IMR-90 (cell line): ENCODE data around the gene ARFIP1. TPM values are rescaled to one million over a fixed set of nuclear protein-coding genes. Genes with fewer than 3 reads are reported as not detected.

Experiments
- ATAC-seq: fragments of 200-7000 bp; cut with Tn5 transposase; 2 replicates; pipeline ENCODE4 v1.9.1; 2020; ENCODE audit warnings: low read depth, mild to moderate bottlenecking, moderate library complexity
- BruUV-seq: library from RNA; stranded (reverse); fragments of 400-500 nt; replicated peaks from 2 replicates; lab custom pipeline; 2021; lab: Mats Ljungman, UMichigan
- CTCF ChIA-PET: fragments of 300-600 bp; formaldehyde crosslinking; extraction: SDS; loops from one replicate; lab custom pipeline; 2021; ENCODE audit warnings: antibody characterized with exemption; lab: Yijun Ruan, JAX
- POLR2A ChIA-PET: fragments of 300-600 bp; sonication (Branson Sonifier 250); formaldehyde crosslinking; loops from one replicate; lab custom pipeline; 2022; ENCODE audit warnings: antibody characterized with exemption; ENCODE audit not compliant: unreplicated experiment; lab: Charles Lee
- DNase-seq: peaks from one replicate; pipeline ENCODE4 v3.0.0; 2013
- H2AFZ ChIP-seq: replicated peaks from 2 replicates; pipeline ENCODE3; 2013; ENCODE audit warnings: low read length, mild to moderate bottlenecking; ENCODE audit not compliant: poor library complexity
- H2AK5ac ChIP-seq: 2 replicates; pipeline ENCODE4 v1.6.1; 2013; ENCODE audit warnings: low read depth, low read length, inconsistent platforms
- H2AK9ac ChIP-seq: replicated peaks from 2 replicates; pipeline ENCODE3; 2013; ENCODE audit warnings: mild to moderate bottlenecking, low read depth, low read length, moderate library complexity; ENCODE audit not compliant: poor library complexity
- H2BK120ac ChIP-seq: 2 replicates; pipeline ENCODE4 v1.6.1; 2013; ENCODE audit warnings: low read depth, low read length, inconsistent platforms
- H2BK15ac ChIP-seq: 3 replicates; pipeline ENCODE4 v1.6.1; 2013; ENCODE audit warnings: low read depth, low read length, inconsistent platforms
- H2BK20ac ChIP-seq: 2 replicates; pipeline ENCODE4 v1.6.1; 2013; ENCODE audit warnings: low read depth, mild to moderate bottlenecking, inconsistent platforms, low read length, moderate library complexity
- H2BK5ac ChIP-seq: 2 replicates; pipeline ENCODE4 v1.6.1; 2013; ENCODE audit warnings: mild to moderate bottlenecking, low read depth, low read length, inconsistent platforms; ENCODE audit not compliant: poor library complexity, severe bottlenecking
- H3K14ac ChIP-seq: replicated peaks from 2 replicates; pipeline ENCODE4 v1.6.1; 2013; ENCODE audit warnings: low read depth, low read length, inconsistent platforms
- H3K18ac ChIP-seq: 2 replicates; pipeline ENCODE4 v1.6.1; 2013; ENCODE audit warnings: low read depth, low read length, control low read depth
- H3K23ac ChIP-seq: 2 replicates; pipeline ENCODE4 v1.6.1; 2013; ENCODE audit warnings: low read depth, low read length, inconsistent platforms
- H3K27ac ChIP-seq: 2 replicates; pipeline ENCODE4 v1.5.1; 2013; ENCODE audit warnings: mild to moderate bottlenecking, control low read depth, low read length; ENCODE audit not compliant: insufficient read depth
- H3K27me3 ChIP-seq: 2 replicates; pipeline ENCODE4 v1.6.1; 2013; ENCODE audit warnings: low read length; ENCODE audit not compliant: control insufficient read depth, insufficient read depth
- H3K36me3 ChIP-seq: 2 replicates; pipeline ENCODE4 v1.6.1; 2013; ENCODE audit warnings: low read length, mixed read lengths; ENCODE audit not compliant: control insufficient read depth, insufficient read depth
- H3K4ac ChIP-seq: 2 replicates; pipeline ENCODE4 v1.6.1; 2013; ENCODE audit warnings: low read depth, low read length, inconsistent platforms
- H3K4me1 ChIP-seq: 2 replicates; pipeline ENCODE4 v1.6.1; 2013; ENCODE audit warnings: low read length, mixed read lengths; ENCODE audit not compliant: control insufficient read depth, insufficient read depth
- H3K4me2 ChIP-seq: 2 replicates; pipeline ENCODE4 v1.6.1; 2013; ENCODE audit warnings: low read depth, mild to moderate bottlenecking, control low read depth, low read length, moderate library complexity
- H3K4me3 ChIP-seq: 2 replicates; pipeline ENCODE4 v1.5.1; 2013; ENCODE audit warnings: low read depth, mild to moderate bottlenecking, control low read depth, low read length, moderate library complexity; ENCODE audit not compliant: insufficient read depth
- H3K56ac ChIP-seq: 2 replicates; pipeline ENCODE4 v1.6.1; 2013; ENCODE audit warnings: low read length, inconsistent platforms; ENCODE audit not compliant: insufficient read depth; ENCODE audit errors: extremely low read depth
- H3K79me1 ChIP-seq, 2 experiments: 2 replicates each; pipeline ENCODE4 v1.6.1; 2013; ENCODE audit warnings: low read length in 2 of 2, inconsistent platforms in 1 of 2, low read depth in 1 of 2
- H3K9ac ChIP-seq: 2 replicates; pipeline ENCODE4 v1.6.1; 2013; ENCODE audit warnings: low read depth, low read length, control low read depth
- H3K9me1 ChIP-seq: 2 replicates; pipeline ENCODE4 v1.6.1; 2013; ENCODE audit warnings: low read length, inconsistent platforms; ENCODE audit not compliant: insufficient read depth
- H3K9me3 ChIP-seq: 2 replicates; pipeline ENCODE4 v1.6.1; 2013; ENCODE audit warnings: low read length; ENCODE audit not compliant: control insufficient read depth, insufficient read depth
- H4K20me1 ChIP-seq: 2 replicates; pipeline ENCODE4 v1.6.1; 2013; ENCODE audit warnings: low read length, inconsistent platforms; ENCODE audit not compliant: insufficient read depth
- H4K5ac ChIP-seq: 2 replicates; pipeline ENCODE4 v1.6.1; 2013; ENCODE audit warnings: mild to moderate bottlenecking, low read depth, low read length, control low read depth
- H4K8ac ChIP-seq, 2 experiments: 2 replicates each; pipeline ENCODE4 v1.6.1; 2013; ENCODE audit warnings: low read depth in 2 of 2, low read length in 2 of 2, control low read depth in 1 of 2, inconsistent platforms in 1 of 2
- H4K91ac ChIP-seq: 2 replicates; pipeline ENCODE4 v1.6.1; 2013; ENCODE audit warnings: low read depth, low read length, inconsistent platforms; ENCODE audit not compliant: insufficient read depth
- BHLHE40 ChIP-seq: fragments of 150-350 bp; IDR thresholded peaks from 2 replicates; pipeline ENCODE4 v1.6.1; 2016; ENCODE audit warnings: mild to moderate bottlenecking, low read depth, low read length
- CEBPB ChIP-seq: IDR thresholded peaks from 2 replicates; pipeline ENCODE4 v1.6.1; 2012; ENCODE audit warnings: low read depth, low read length, improper control_type of control experiment
- CHD1 ChIP-seq: IDR thresholded peaks from 2 replicates; pipeline ENCODE4 v1.6.1; 2012; ENCODE audit warnings: low read depth, low read length, improper control_type of control experiment
- FOS ChIP-seq: fragments of 150-350 bp; IDR thresholded peaks from 2 replicates; pipeline ENCODE4 v1.6.1; 2016; ENCODE audit warnings: low read depth, low read length
- MAFK ChIP-seq: IDR thresholded peaks from 2 replicates; pipeline ENCODE4 v1.6.1; 2012; ENCODE audit warnings: low read depth, low read length, improper control_type of control experiment
- MAZ ChIP-seq: IDR thresholded peaks from 2 replicates; pipeline ENCODE4 v1.6.1; 2012; ENCODE audit warnings: low read depth, mild to moderate bottlenecking, low read length, improper control_type of control experiment, moderate library complexity, borderline replicate concordance
- MXI1 ChIP-seq: IDR thresholded peaks from 2 replicates; pipeline ENCODE4 v1.6.1; 2012; ENCODE audit warnings: low read depth, mild to moderate bottlenecking, low read length, moderate library complexity, borderline replicate concordance
- NFE2L2 ChIP-seq: fragments of 150-350 bp; IDR thresholded peaks from 2 replicates; pipeline ENCODE4 v1.6.1; 2016; ENCODE audit warnings: low read depth, mild to moderate bottlenecking, low read length
- POLR2A ChIP-seq: IDR thresholded peaks from 2 replicates; pipeline ENCODE4 v1.6.1; 2012; ENCODE audit warnings: mild to moderate bottlenecking, low read depth, low read length
- RAD21 ChIP-seq: IDR thresholded peaks from 2 replicates; pipeline ENCODE4 v1.6.1; 2012; ENCODE audit warnings: low read length, improper control_type of control experiment
- RCOR1 ChIP-seq: IDR thresholded peaks from 2 replicates; pipeline ENCODE4 v1.6.1; 2012; ENCODE audit warnings: mild to moderate bottlenecking, low read length, improper control_type of control experiment; ENCODE audit not compliant: insufficient replicate concordance
- RFX5 ChIP-seq: IDR thresholded peaks from 2 replicates; pipeline ENCODE4 v1.8.0; 2012; ENCODE audit warnings: low read depth, mild to moderate bottlenecking, low read length, moderate library complexity
- SMC3 ChIP-seq: fragments of 150-350 bp; IDR thresholded peaks from 2 replicates; pipeline ENCODE4 v1.6.1; 2016; ENCODE audit warnings: low read depth, mild to moderate bottlenecking, antibody characterized with exemption, low read length, moderate library complexity
- WGBS, 2 experiments: methylation state at CpG; one replicate each; pipeline versions ENCODE4 v1.1.5 to v1.1.7; 2013; ENCODE audit warnings: missing lambda C conversion rate in 2 of 2; ENCODE audit not compliant: insufficient read length in 1 of 2; ENCODE audit errors: extremely low coverage in 2 of 2; 5-methylcytosine and 5-hydroxymethylcytosine counted together
- dilution Hi-C: fragments of 300-500 bp; cut with HindIII; formaldehyde crosslinking; loops from one replicate; pipeline ENCODE4 v1.14.3; 2018; ENCODE audit warnings: low sequenced_read_pairs; ENCODE audit not compliant: unreplicated experiment
- in situ Hi-C: fragments of 300-500 bp; cut with MboI; formaldehyde crosslinking; loops from 3 replicates; pipeline ENCODE4 v1.14.3; 2019; ENCODE audit warnings: low sequenced_read_pairs, inconsistent platforms, mixed read lengths
- intact Hi-C: fragments of 100-400 bp; cut with micrococcal nuclease; formaldehyde crosslinking; loops from 2 replicates; pipeline ENCODE4 v1.10.0; 2022
- polyA plus RNA-seq, 3 experiments: library from polyadenylated mRNA; depleted of rRNA; stranded (reverse); fragments of >200 nt; gene quantifications; 2 replicates each; pipeline ENCODE4 v1.2.3, GENCODE V29; 2012; ENCODE audit warnings: low replicate concordance in 1 of 3
- total RNA-seq: library from RNA; depleted of rRNA; stranded (reverse); fragments of >200 nt; gene quantifications from 2 replicates; pipeline ENCODE4 v1.2.3, GENCODE V29; 2012
- TF ChIP-seq, protein P1 (sequence below): conservative IDR thresholded peaks from 2 replicates; pipeline ENCODE4 v1.5.1; 2012; ENCODE audit warnings: mild to moderate bottlenecking, low read depth, low read length, improper control_type of control experiment
- TF ChIP-seq, protein P2 (sequence below): fragments of 150-350 bp; IDR thresholded peaks from 2 replicates; pipeline ENCODE4 v1.6.1; 2016; ENCODE audit warnings: low read depth, mild to moderate bottlenecking, low read length, moderate library complexity, borderline replicate concordance
- TF ChIP-seq, protein P3 (sequence below): fragments of 150-350 bp; IDR thresholded peaks from 2 replicates; pipeline ENCODE4 v1.6.1; 2017; ENCODE audit warnings: mild to moderate bottlenecking, antibody characterized with exemption, low read length, low read depth

ARFIP1 gene
- total and polyA plus RNA-seq, 2 of the 4 experiments (the other 2 are of a cell fraction) = 12.7 to 30.5 TPM

DNA sequence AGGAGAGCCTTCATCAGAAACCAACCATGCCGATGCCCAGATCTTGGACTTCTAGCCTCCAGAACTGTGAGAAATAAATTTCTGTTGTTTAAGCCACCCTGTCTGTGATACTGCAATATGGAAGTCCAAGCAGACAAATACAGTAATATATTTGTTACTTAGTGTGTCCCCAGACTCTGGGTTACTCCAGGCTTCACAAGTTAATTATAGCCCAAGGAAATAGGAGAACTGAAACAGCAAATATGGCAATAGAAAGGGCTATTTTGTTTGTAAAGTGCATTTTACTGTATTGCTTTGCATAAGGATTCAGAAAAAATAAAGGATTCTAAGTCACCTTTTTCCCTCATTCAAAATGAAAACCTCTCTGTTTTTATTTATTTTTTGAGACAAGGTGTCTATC lies 16.0 kb upstream of the ARFIP1 start:
- no peak overlapping the region for H3K23ac ChIP-seq

More for the DNA sequence above, 16.0 kb upstream of the ARFIP1 start:
- peaks cover under 1% of the 10 kb centered on the region for H3K27me3 ChIP-seq
- ATAC-seq (no peak), DNase-seq (no peak)
- no peak overlapping the region for H3K9ac ChIP-seq
- no peak overlapping the region for H2AK9ac ChIP-seq
- CTCF ChIA-PET = no interaction called here
- H3K9me1 ChIP-seq = no peaks in the 10 kb centered on the region
- no peak overlapping the region for H2BK20ac ChIP-seq
- no peak overlapping the region for H3K18ac ChIP-seq
- no peak overlapping the region for H4K91ac ChIP-seq
- no peak overlapping the region for H2AK5ac ChIP-seq
- no peak overlapping the region for H3K14ac ChIP-seq
- intact Hi-C loops (no loop called here), dilution Hi-C loops (no loop called here), in situ Hi-C loops (no loop called here)
- no peak overlapping the region for H4K5ac ChIP-seq
- no peak overlapping the region for H3K4me2 ChIP-seq
- no peak overlapping the region for H3K4ac ChIP-seq
- no CpG with 5 or more reads among the region's 1 CpG for WGBS, 2 experiments
- TF ChIP-seq MAFK = no peak
- TF ChIP-seq CHD1 = no peak
- TF ChIP-seq, protein P1, sequence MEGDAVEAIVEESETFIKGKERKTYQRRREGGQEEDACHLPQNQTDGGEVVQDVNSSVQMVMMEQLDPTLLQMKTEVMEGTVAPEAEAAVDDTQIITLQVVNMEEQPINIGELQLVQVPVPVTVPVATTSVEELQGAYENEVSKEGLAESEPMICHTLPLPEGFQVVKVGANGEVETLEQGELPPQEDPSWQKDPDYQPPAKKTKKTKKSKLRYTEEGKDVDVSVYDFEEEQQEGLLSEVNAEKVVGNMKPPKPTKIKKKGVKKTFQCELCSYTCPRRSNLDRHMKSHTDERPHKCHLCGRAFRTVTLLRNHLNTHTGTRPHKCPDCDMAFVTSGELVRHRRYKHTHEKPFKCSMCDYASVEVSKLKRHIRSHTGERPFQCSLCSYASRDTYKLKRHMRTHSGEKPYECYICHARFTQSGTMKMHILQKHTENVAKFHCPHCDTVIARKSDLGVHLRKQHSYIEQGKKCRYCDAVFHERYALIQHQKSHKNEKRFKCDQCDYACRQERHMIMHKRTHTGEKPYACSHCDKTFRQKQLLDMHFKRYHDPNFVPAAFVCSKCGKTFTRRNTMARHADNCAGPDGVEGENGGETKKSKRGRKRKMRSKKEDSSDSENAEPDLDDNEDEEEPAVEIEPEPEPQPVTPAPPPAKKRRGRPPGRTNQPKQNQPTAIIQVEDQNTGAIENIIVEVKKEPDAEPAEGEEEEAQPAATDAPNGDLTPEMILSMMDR = no peak
- no peak for TF ChIP-seq NFE2L2
- no peak for TF ChIP-seq CEBPB
- TF ChIP-seq RAD21 = no peak
- no peak for TF ChIP-seq RCOR1
- TF ChIP-seq MAZ = no peak
- TF ChIP-seq, protein P2, sequence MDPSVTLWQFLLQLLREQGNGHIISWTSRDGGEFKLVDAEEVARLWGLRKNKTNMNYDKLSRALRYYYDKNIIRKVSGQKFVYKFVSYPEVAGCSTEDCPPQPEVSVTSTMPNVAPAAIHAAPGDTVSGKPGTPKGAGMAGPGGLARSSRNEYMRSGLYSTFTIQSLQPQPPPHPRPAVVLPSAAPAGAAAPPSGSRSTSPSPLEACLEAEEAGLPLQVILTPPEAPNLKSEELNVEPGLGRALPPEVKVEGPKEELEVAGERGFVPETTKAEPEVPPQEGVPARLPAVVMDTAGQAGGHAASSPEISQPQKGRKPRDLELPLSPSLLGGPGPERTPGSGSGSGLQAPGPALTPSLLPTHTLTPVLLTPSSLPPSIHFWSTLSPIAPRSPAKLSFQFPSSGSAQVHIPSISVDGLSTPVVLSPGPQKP = no peak
- no peak for TF ChIP-seq BHLHE40
- no peak for TF ChIP-seq RFX5
- TF ChIP-seq SMC3 = no peak
- TF ChIP-seq, protein P3, sequence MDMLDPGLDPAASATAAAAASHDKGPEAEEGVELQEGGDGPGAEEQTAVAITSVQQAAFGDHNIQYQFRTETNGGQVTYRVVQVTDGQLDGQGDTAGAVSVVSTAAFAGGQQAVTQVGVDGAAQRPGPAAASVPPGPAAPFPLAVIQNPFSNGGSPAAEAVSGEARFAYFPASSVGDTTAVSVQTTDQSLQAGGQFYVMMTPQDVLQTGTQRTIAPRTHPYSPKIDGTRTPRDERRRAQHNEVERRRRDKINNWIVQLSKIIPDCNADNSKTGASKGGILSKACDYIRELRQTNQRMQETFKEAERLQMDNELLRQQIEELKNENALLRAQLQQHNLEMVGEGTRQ = no peak
- no peak for TF ChIP-seq MXI1
- TF ChIP-seq FOS = no peak
- TF ChIP-seq POLR2A = no peak
- no peak overlapping the region for H4K8ac ChIP-seq
- H4K20me1 ChIP-seq = no peaks in the 10 kb centered on the region
- no peak overlapping the region for H2AFZ ChIP-seq
- H2BK120ac ChIP-seq = no peak overlapping the region
- no TSS peak for BruUV-seq
- no peak overlapping the region for H2BK5ac ChIP-seq
- no peaks in the 10 kb centered on the region for H3K79me1 ChIP-seq
- no peaks in the 10 kb centered on the region for H3K4me1 ChIP-seq
- H3K9me3 ChIP-seq = no peaks in the 10 kb centered on the region
- no peaks in the 10 kb centered on the region for H3K36me3 ChIP-seq
- H3K4me3 ChIP-seq = no peak overlapping the region
- no peak overlapping the region for H3K56ac ChIP-seq
- no peak overlapping the region for H3K27ac ChIP-seq
- POLR2A ChIA-PET = no interaction called here
- no peak overlapping the region for H2BK15ac ChIP-seq
